HG03135 (cell line): Measurements from ENCODE around the gene CELA1.
A peak's percentile ranks its signal among the peaks of the same experiment; 100 is the strongest.

ENCODE experiments used
- ATAC-seq: cut with Tn5 transposase; IDR thresholded peaks from one replicate; pipeline ENCODE4 v1.9.1; 2021; ENCODE audit warnings: mild to moderate bottlenecking, moderate library complexity; ENCODE audit not compliant: unreplicated experiment

CELA1 gene

DNA sequence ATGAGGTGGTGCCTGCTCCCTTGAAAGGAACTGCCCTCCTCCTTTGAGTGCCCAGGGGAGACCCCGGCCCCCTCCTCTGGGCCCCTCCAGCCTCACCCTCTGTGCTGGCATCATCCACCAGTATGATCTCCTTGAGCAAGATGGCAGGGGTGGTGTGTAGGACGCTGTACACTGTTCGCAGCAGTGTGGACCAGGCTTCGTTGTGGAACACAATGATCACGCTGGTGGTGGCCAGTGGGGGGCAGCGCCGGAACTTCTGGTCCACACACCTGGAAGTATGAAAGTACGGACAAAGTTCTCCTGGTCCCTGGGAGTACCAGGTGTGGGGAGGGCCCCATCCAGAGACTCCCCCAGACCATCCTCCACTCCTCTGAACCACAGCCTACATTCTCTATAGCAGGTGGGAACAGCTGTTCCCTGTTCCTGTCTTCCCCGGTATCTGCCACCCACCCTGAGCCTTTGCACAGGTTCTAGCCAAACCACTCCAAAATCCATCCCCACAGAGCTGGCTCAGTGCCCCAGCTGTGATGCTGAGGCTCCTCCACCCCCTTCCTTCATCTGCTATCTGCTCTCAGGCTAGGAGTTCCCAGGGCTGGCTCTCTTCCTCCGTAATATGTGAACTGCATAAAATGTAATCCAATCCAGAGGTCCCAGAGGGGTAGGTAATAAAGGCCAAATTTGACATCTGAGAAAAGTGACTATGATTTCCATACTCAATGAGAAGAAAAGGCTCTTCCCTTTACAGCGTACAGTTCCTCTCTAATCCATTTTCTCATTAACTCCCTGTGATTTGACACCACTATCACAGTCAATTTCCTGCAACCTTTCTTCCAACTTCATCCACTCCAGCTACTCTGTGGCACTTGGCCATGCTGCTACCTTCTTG, 30.9 kb upstream of the CELA1 start:
- ATAC-seq: no peak

- ATAC-seq: no peak
These were observed 28.4 kb upstream of the CELA1 start for GRCh38 chr12:51374856-51375255.

DNA sequence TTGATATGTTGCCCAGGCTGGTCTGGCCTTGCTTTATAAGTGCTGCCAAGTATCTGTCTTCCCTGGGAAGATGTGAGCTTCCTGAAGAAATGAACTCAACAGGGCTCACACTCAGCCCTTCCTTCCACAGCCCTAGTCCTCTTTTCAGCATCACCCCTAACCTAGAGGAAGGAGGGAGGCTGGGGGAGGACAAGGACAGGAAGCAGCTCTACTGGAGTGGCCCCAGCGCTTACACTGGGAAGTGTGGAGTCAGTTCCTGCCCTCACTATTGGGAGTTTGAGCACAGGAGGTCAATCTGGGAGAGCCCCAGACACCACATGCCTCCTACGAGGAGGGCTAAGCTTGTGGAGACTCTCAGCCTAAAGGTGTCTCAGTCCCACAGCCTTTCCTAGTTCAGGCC, 27.9 kb upstream of the CELA1 start:
- no peak for ATAC-seq

DNA sequence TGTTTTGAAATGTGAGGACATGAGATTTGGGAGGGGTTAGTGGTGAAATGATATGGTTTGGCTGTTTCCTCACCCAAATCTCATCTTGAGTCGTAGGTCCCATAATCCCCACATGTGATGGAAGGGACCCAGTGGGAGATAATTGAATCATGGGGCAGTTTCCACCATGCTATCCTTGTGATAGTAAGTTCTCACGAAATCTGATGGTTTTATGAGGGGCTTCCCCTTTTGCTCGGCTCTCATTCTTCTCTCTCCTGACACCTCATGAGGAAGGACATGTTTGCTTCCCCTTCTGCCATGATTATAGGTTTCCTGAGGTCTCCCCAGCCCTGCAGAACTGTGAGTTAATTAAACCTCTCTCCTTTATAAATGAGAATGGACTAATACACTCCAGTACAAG, 26.7 kb upstream of the CELA1 start:
- ATAC-seq: no peak

- ATAC-seq: no peak
These were observed 25.5 kb upstream of the CELA1 start for GRCh38 chr12:51372021-51372420.

GRCh38 chr12:51371295-51371953, 24.9 kb upstream of the CELA1 start:
- no peak for ATAC-seq

- no peak for ATAC-seq
These were observed 24.2 kb upstream of the CELA1 start for GRCh38 chr12:51370667-51371066.

DNA sequence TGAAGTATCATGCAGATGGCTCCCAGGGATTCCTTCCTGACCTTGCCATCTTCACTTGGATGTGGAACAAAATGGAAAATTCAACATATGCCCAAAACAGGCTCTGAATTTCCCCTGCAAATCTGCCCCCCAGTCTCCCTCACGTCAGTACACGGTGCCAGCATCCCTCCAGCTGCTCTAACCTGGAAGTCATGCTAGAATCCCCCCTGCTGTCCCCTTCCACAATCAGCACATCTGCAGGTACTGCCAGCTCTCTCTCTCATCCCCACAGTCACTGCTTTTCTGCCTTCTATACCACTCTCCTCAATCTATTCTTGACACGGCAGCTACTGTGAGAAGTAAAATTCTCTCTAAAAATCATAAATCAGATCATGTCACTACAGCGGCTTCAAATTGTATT, 23.1 kb upstream of the CELA1 start:
- ATAC-seq: no peak

- ATAC-seq: peak; percentile 99
These were observed 22.4 kb upstream of the CELA1 start for GRCh38 chr12:51368640-51369517.

DNA sequence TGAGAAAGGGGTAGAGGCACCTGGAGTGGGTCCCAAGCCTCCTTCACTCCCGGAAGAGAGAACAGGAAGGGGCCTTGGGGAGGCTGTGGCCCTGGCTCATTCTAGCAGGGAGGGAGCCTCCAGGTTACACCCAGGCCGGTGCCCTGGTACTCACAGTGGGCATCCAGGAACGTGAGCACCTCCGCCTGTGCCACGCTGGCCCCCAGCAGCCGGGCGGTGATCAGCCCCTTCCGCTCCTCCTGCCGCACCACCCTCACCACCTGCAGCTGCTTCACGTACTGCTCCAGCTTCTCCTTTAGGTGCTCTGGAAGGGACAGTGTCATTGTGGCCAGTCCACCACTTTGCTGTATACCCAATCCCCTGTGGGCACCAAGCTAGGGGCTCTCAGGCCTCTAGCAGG, 18.8 kb upstream of the CELA1 start:
- no peak for ATAC-seq

- no peak for ATAC-seq
These were observed 17.5 kb upstream of the CELA1 start for GRCh38 chr12:51364001-51364400.

GRCh38 chr12:51362747-51363342, 16.4 kb upstream of the CELA1 start:
- no peak for ATAC-seq

- ATAC-seq: no peak
These were observed 15.8 kb upstream of the CELA1 start for GRCh38 chr12:51362307-51362706.

DNA sequence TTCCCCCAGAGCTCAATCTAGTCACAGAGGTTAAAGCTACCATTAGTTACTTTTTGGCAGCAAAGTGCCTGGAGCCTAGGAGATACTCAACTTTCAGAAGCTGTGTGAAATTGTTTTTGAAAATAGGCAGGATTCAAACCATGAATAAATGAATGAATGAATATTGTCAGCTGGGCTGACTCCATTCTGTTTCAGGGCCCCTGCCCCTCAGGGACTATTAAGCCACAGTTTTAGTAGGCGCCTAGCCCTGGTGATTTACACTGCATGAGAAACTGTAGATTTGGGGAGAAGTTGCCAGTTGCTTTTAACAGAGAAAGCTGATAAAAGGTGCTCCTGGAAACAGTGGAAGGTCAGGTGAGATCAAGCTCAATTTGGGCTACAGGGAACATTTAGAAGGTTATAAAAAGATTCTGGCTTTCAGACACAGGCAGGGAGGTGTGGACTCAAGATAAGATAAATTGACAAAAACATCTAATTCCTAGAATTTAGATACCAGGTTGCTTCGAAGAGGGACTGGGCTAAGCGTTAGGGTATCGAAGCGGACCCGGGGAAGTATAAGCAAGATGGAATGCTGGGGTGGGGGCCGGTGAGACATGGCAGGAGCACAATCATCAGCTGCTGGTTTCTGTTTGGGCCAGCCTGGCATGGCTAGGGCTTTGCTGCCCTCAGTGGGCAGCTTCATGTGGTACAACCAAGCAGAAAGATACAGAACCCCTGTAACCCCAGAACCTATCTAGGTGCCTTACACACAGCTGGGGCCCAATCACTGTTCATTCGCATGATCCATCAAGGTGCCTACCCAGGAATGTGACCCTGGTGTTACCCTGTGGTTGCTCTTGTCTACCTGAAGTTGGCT, 14.9 kb upstream of the CELA1 start:
- no peak for ATAC-seq

DNA sequence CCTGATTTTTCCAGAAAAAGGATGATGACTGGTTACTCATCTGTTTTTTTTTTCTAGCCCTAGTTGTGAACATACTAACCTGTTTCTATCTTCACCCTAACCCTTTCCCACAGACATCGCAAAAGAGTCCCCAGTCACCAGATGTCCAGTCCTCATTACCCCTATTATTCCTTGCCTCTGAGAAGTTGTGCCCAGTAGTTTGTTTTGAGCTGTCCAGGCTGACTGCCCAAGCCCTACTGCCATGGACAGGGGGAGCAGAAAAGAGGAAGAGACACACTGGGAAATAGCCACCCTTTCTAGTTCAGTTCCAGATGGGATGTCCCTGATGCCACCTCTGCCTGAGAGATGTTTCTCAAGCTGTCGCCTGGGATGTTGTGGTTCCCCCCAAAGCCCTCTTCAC, 13.8 kb upstream of the CELA1 start:
- no peak for ATAC-seq

DNA sequence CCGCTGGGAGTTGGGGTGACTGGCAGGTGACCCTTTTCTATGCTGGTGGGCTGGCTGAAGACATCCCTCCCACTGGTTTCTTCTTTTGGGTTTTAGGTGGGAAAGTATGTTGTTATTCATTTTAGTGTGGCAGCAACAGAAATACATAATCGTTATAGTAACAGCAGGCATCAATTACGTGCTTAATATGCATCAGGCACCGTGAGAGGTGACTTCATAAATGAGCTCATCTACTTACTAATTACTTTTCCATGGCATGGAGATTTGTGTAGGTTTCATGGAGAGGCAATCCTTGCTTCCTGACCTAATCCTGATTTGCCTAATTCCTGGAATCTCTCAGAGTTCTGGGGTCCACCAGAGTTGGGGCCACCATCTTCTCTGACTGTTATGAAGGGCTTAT, 13.4 kb upstream of the CELA1 start:
- ATAC-seq: no peak

DNA sequence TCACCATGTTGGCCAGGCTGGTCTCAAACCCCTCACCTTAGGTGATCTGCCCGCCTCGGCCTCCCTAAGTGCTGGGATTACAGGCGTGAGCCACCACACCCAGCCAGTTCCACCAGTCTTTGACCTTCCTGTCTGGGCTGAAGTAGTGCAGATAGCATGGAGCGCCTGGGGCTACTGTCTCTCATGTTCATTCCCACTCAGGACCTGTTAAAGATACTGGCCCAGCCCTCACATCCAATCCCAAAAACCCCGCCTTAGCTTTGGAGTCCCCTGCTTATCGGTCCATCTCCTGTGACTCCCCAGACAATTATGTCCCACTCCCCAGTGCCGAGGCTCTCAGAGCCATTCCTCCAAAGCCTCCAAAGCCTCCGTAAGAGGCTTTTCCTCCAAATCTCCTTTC, 12.0 kb upstream of the CELA1 start:
- ATAC-seq: no peak

GRCh38 chr12:51357374-51358047, 11.0 kb upstream of the CELA1 start:
- ATAC-seq: no peak

DNA sequence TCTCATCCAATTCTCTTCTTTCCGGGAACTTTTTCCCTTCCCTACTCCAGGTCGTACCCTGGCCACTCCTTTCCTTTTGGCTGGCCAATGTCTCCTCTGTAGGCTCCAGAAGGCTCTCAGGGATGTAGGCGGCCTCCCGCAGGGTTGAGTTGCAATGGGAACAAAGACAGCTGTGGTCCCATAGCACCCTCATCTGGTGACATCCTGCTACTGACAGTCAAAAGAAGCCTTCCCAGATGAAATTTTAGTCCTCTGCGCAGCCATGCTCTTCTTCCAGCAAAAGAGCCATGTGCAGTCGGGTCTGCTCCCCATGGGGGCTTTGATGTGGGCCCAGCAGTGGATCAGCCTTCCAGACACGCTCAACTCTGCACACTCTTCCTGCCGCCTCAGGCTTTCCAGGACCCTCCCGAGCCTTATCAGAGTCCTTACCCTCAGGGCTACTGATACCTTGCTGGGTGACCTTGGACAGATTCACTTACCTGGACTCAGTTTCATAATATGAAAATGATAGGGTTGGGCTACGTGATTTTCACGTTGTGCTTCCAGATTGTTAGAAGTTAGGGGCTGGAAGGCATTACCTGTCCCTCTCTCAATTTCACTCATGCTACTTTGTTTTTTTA, 5.5 kb upstream of the CELA1 start:
- ATAC-seq: no peak
